ENCODE measurements around the gene MAPK8IP3.

GRCh38 chr16:1794221-1794871, 88.4 kb downstream of the MAPK8IP3 start:
- TF ChIP-seq CTCF (IDR thresholded peaks at IDR 0.05; ENCODE audit: borderline replicate concordance, extremely low read depth, low read length, poor library complexity, severe bottlenecking): no peak
- no peak for TF ChIP-seq EZH2 (IDR thresholded peaks at IDR 0.05; ENCODE audit: borderline replicate concordance, low read depth, low read length, severe bottlenecking)

Measured in DND-41 (cell line).